ENCODE measurements around the gene IL1RAP. TPM values are rescaled to one million over a fixed set of nuclear protein-coding genes. Genes with fewer than 3 reads are reported as not detected.

The IL1RAP gene
- total and polyA plus RNA-seq, 9 of the 15 experiments (the other 6 are each of a cell fraction or from before 2014, with no cell fraction given), result 0.23 to 1.8 (median 0.88) TPM

- H3K9me1 ChIP-seq (ENCODE audit: control insufficient read depth, insufficient read depth, low read length), result no peaks in the 10 kb centered on the region
- H3K4me3 ChIP-seq, result no peak overlapping the region
- H3K79me2 ChIP-seq (ENCODE audit: control insufficient read depth, insufficient read depth, low read length), result no peaks in the 10 kb centered on the region
- no TSS peak for BruUV-seq (replicated peaks)
- no peak overlapping the region for H3K27ac ChIP-seq (ENCODE audit: extremely low read depth, low read depth, low read length)
- H3K9me3 ChIP-seq (replicated peaks; ENCODE audit: control insufficient read depth, insufficient read depth, low read depth, low read length), result 0 out of 2 replicates have a peak, but pooled peaks cover 2% of the 10 kb centered on the region
- no peak overlapping the region for H2AFZ ChIP-seq (ENCODE audit: low read depth, low read length)
- POLR2A ChIA-PET, result no interaction called here
- in situ Hi-C loops (cut with MboI) (no loop called here), intact Hi-C loops (cut with micrococcal nuclease) (no loop called here)
- FAIRE-seq, result no peak
- H3K36me3 ChIP-seq (ENCODE audit: control insufficient read depth, insufficient read depth, low read length), result no peaks in the 10 kb centered on the region
- H3K27me3 ChIP-seq (ENCODE audit: control insufficient read depth in 2 of 2, insufficient read depth in 2 of 2, low read length in 2 of 2), result no peaks in the 10 kb centered on the region
- no peak overlapping the region for H3K4me2 ChIP-seq (ENCODE audit: insufficient read depth, low read length)
- CTCF ChIA-PET (ENCODE audit: low intra/inter-chr PET ratio), result no interaction called here
- H3K9ac ChIP-seq (ENCODE audit: insufficient read depth in 1 of 2, low read depth in 2 of 2, low read length in 2 of 2), result no peak overlapping the region
- ATAC-seq, result no peak
- no peak for DNase-seq (ENCODE audit: extremely low read depth in 1 of 4, low spot score in 3 of 4)
- no peak for TF ChIP-seq THAP7 (CRISPR knock-in tag; IDR thresholded peaks at IDR 0.05)
- no peak for TF ChIP-seq ZNF668 (CRISPR knock-in tag; IDR thresholded peaks at IDR 0.05)
- no peak for TF ChIP-seq MED1 (CRISPR knock-in tag; IDR thresholded peaks at IDR 0.05; ENCODE audit: borderline replicate concordance)
- no peak for TF ChIP-seq ZBTB11 (CRISPR knock-in tag; IDR thresholded peaks at IDR 0.05)
- TF ChIP-seq GTF2A2 (tag; IDR thresholded peaks at IDR 0.05), result no peak
- no peak for TF ChIP-seq ETV6 (IDR thresholded peaks at IDR 0.05; ENCODE audit: borderline replicate concordance in 1 of 2, low read depth in 2 of 2, low read length in 1 of 2)
- no peak for TF ChIP-seq ETV6 (CRISPR knock-in tag; IDR thresholded peaks at IDR 0.05; ENCODE audit: borderline replicate concordance)
- no peak for TF ChIP-seq USF1 (CRISPR knock-in tag; IDR thresholded peaks at IDR 0.05)
- TF ChIP-seq ZNF695 (CRISPR knock-in tag; IDR thresholded peaks at IDR 0.05), result no peak
- TF ChIP-seq ILK (tag; IDR thresholded peaks at IDR 0.05; ENCODE audit: borderline replicate concordance, low read depth), result no peak
- TF ChIP-seq USF2 (CRISPR knock-in tag; IDR thresholded peaks at IDR 0.05), result no peak
- no peak for TF ChIP-seq ZNF583 (CRISPR knock-in tag; IDR thresholded peaks at IDR 0.05)
- no peak for TF ChIP-seq CEBPB (tag; IDR thresholded peaks at IDR 0.05)
- TF ChIP-seq NFIC (IDR thresholded peaks at IDR 0.05), result no peak
- no peaks in the 10 kb centered on the region for H3K4me1 ChIP-seq (replicated peaks in 1 of 2; ENCODE audit: control insufficient read depth in 2 of 2, insufficient read depth in 2 of 2, low read length in 2 of 2)
- no peaks in the 10 kb centered on the region for H4K20me1 ChIP-seq (replicated peaks; ENCODE audit: control insufficient read depth, insufficient read depth, low read length)
Observed at GRCh38 chr3:190557296-190557695, 43.4 kb downstream of the IL1RAP start.
